IMR-90 (cell line): ENCODE data around the gene TSC22D4. TPM values are rescaled to one million over a fixed set of nuclear protein-coding genes. Genes with fewer than 3 reads are reported as not detected.
A peak's percentile ranks its signal among the peaks of the same experiment; 100 is the strongest.

Source experiments
- ATAC-seq: fragments of 200-7000 bp; cut with Tn5 transposase; 2 replicates; pipeline ENCODE4 v1.9.1; 2020; ENCODE audit warnings: low read depth, mild to moderate bottlenecking, moderate library complexity
- BruUV-seq: library from RNA; stranded (reverse); fragments of 400-500 nt; replicated peaks from 2 replicates; lab custom pipeline; 2021; lab: Mats Ljungman, UMichigan
- CTCF ChIA-PET: fragments of 300-600 bp; formaldehyde crosslinking; extraction: SDS; loops from one replicate; lab custom pipeline; 2021; ENCODE audit warnings: antibody characterized with exemption; lab: Yijun Ruan, JAX
- POLR2A ChIA-PET: fragments of 300-600 bp; sonication (Branson Sonifier 250); formaldehyde crosslinking; loops from one replicate; lab custom pipeline; 2022; ENCODE audit warnings: antibody characterized with exemption; ENCODE audit not compliant: unreplicated experiment; lab: Charles Lee
- DNase-seq: peaks from one replicate; pipeline ENCODE4 v3.0.0; 2013
- H2AFZ ChIP-seq: replicated peaks from 2 replicates; pipeline ENCODE3; 2013; ENCODE audit warnings: low read length, mild to moderate bottlenecking; ENCODE audit not compliant: poor library complexity
- H2AK5ac ChIP-seq: 2 replicates; pipeline ENCODE4 v1.6.1; 2013; ENCODE audit warnings: low read depth, low read length, inconsistent platforms
- H2AK9ac ChIP-seq: replicated peaks from 2 replicates; pipeline ENCODE3; 2013; ENCODE audit warnings: mild to moderate bottlenecking, low read depth, low read length, moderate library complexity; ENCODE audit not compliant: poor library complexity
- H2BK120ac ChIP-seq: 2 replicates; pipeline ENCODE4 v1.6.1; 2013; ENCODE audit warnings: low read depth, low read length, inconsistent platforms
- H2BK15ac ChIP-seq: 3 replicates; pipeline ENCODE4 v1.6.1; 2013; ENCODE audit warnings: low read depth, low read length, inconsistent platforms
- H2BK20ac ChIP-seq: 2 replicates; pipeline ENCODE4 v1.6.1; 2013; ENCODE audit warnings: low read depth, mild to moderate bottlenecking, inconsistent platforms, low read length, moderate library complexity
- H2BK5ac ChIP-seq: 2 replicates; pipeline ENCODE4 v1.6.1; 2013; ENCODE audit warnings: mild to moderate bottlenecking, low read depth, low read length, inconsistent platforms; ENCODE audit not compliant: poor library complexity, severe bottlenecking
- H3K14ac ChIP-seq: replicated peaks from 2 replicates; pipeline ENCODE4 v1.6.1; 2013; ENCODE audit warnings: low read depth, low read length, inconsistent platforms
- H3K18ac ChIP-seq: 2 replicates; pipeline ENCODE4 v1.6.1; 2013; ENCODE audit warnings: low read depth, low read length, control low read depth
- H3K23ac ChIP-seq: 2 replicates; pipeline ENCODE4 v1.6.1; 2013; ENCODE audit warnings: low read depth, low read length, inconsistent platforms
- H3K27ac ChIP-seq: 2 replicates; pipeline ENCODE4 v1.5.1; 2013; ENCODE audit warnings: mild to moderate bottlenecking, control low read depth, low read length; ENCODE audit not compliant: insufficient read depth
- H3K27me3 ChIP-seq: 2 replicates; pipeline ENCODE4 v1.6.1; 2013; ENCODE audit warnings: low read length; ENCODE audit not compliant: control insufficient read depth, insufficient read depth
- H3K36me3 ChIP-seq: 2 replicates; pipeline ENCODE4 v1.6.1; 2013; ENCODE audit warnings: low read length, mixed read lengths; ENCODE audit not compliant: control insufficient read depth, insufficient read depth
- H3K4ac ChIP-seq: 2 replicates; pipeline ENCODE4 v1.6.1; 2013; ENCODE audit warnings: low read depth, low read length, inconsistent platforms
- H3K4me1 ChIP-seq: 2 replicates; pipeline ENCODE4 v1.6.1; 2013; ENCODE audit warnings: low read length, mixed read lengths; ENCODE audit not compliant: control insufficient read depth, insufficient read depth
- H3K4me2 ChIP-seq: 2 replicates; pipeline ENCODE4 v1.6.1; 2013; ENCODE audit warnings: low read depth, mild to moderate bottlenecking, control low read depth, low read length, moderate library complexity
- H3K4me3 ChIP-seq: 2 replicates; pipeline ENCODE4 v1.5.1; 2013; ENCODE audit warnings: low read depth, mild to moderate bottlenecking, control low read depth, low read length, moderate library complexity; ENCODE audit not compliant: insufficient read depth
- H3K56ac ChIP-seq: 2 replicates; pipeline ENCODE4 v1.6.1; 2013; ENCODE audit warnings: low read length, inconsistent platforms; ENCODE audit not compliant: insufficient read depth; ENCODE audit errors: extremely low read depth
- H3K79me1 ChIP-seq, 2 experiments: 2 replicates each; pipeline ENCODE4 v1.6.1; 2013; ENCODE audit warnings: low read length in 2 of 2, inconsistent platforms in 1 of 2, low read depth in 1 of 2
- H3K9ac ChIP-seq: 2 replicates; pipeline ENCODE4 v1.6.1; 2013; ENCODE audit warnings: low read depth, low read length, control low read depth
- H3K9me1 ChIP-seq: 2 replicates; pipeline ENCODE4 v1.6.1; 2013; ENCODE audit warnings: low read length, inconsistent platforms; ENCODE audit not compliant: insufficient read depth
- H3K9me3 ChIP-seq: 2 replicates; pipeline ENCODE4 v1.6.1; 2013; ENCODE audit warnings: low read length; ENCODE audit not compliant: control insufficient read depth, insufficient read depth
- H4K20me1 ChIP-seq: 2 replicates; pipeline ENCODE4 v1.6.1; 2013; ENCODE audit warnings: low read length, inconsistent platforms; ENCODE audit not compliant: insufficient read depth
- H4K5ac ChIP-seq: 2 replicates; pipeline ENCODE4 v1.6.1; 2013; ENCODE audit warnings: mild to moderate bottlenecking, low read depth, low read length, control low read depth
- H4K8ac ChIP-seq, 2 experiments: 2 replicates each; pipeline ENCODE4 v1.6.1; 2013; ENCODE audit warnings: low read depth in 2 of 2, low read length in 2 of 2, control low read depth in 1 of 2, inconsistent platforms in 1 of 2
- H4K91ac ChIP-seq: 2 replicates; pipeline ENCODE4 v1.6.1; 2013; ENCODE audit warnings: low read depth, low read length, inconsistent platforms; ENCODE audit not compliant: insufficient read depth
- CEBPB ChIP-seq: IDR thresholded peaks from 2 replicates; pipeline ENCODE4 v1.6.1; 2012; ENCODE audit warnings: low read depth, low read length, improper control_type of control experiment
- SMC3 ChIP-seq: fragments of 150-350 bp; IDR thresholded peaks from 2 replicates; pipeline ENCODE4 v1.6.1; 2016; ENCODE audit warnings: low read depth, mild to moderate bottlenecking, antibody characterized with exemption, low read length, moderate library complexity
- WGBS, 2 experiments: methylation state at CpG; one replicate each; pipeline versions ENCODE4 v1.1.5 to v1.1.7; 2013; ENCODE audit warnings: missing lambda C conversion rate in 2 of 2; ENCODE audit not compliant: insufficient read length in 1 of 2; ENCODE audit errors: extremely low coverage in 2 of 2; 5-methylcytosine and 5-hydroxymethylcytosine counted together
- dilution Hi-C: fragments of 300-500 bp; cut with HindIII; formaldehyde crosslinking; loops from one replicate; pipeline ENCODE4 v1.14.3; 2018; ENCODE audit warnings: low sequenced_read_pairs; ENCODE audit not compliant: unreplicated experiment
- in situ Hi-C: fragments of 300-500 bp; cut with MboI; formaldehyde crosslinking; loops from 3 replicates; pipeline ENCODE4 v1.14.3; 2019; ENCODE audit warnings: low sequenced_read_pairs, inconsistent platforms, mixed read lengths
- intact Hi-C: fragments of 100-400 bp; cut with micrococcal nuclease; formaldehyde crosslinking; loops from 2 replicates; pipeline ENCODE4 v1.10.0; 2022
- polyA plus RNA-seq, 3 experiments: library from polyadenylated mRNA; depleted of rRNA; stranded (reverse); fragments of >200 nt; gene quantifications; 2 replicates each; pipeline ENCODE4 v1.2.3, GENCODE V29; 2012; ENCODE audit warnings: low replicate concordance in 1 of 3
- total RNA-seq: library from RNA; depleted of rRNA; stranded (reverse); fragments of >200 nt; gene quantifications from 2 replicates; pipeline ENCODE4 v1.2.3, GENCODE V29; 2012

Gene TSC22D4
- total and polyA plus RNA-seq, 2 of the 4 experiments (the other 2 are of a cell fraction), result 9.3 to 29.9 TPM

GRCh38 chr7:100465702-100466311 lies 13.2 kb downstream of the TSC22D4 start (continued):
- peak; percentile 54 for TF ChIP-seq SMC3

GRCh38 chr7:100465299-100465698 lies 13.7 kb downstream of the TSC22D4 start:
- Histone ChIP-seq H3K23ac (no peak overlapping the region), H2AK5ac (peak overlapping the region; percentile 80; the same call in 1 of the 2 replicates), H3K4me1 (peaks cover 12% of the 10 kb centered on the region), H3K14ac (no peak overlapping the region), H2BK20ac (no peak overlapping the region), H3K4me3 (no peak overlapping the region), H2BK120ac (no peak overlapping the region), H3K9me3 (no peaks in the 10 kb centered on the region), H2BK15ac (no peak overlapping the region), H2AFZ (no peak overlapping the region), H3K18ac (no peak overlapping the region), H3K4ac (0 out of 2 replicates have a peak overlapping the region, but pooled peaks have one; percentile 3), H3K27ac (no peak overlapping the region), H3K4me2 (no peak overlapping the region), H4K20me1 (peaks cover 7% of the 10 kb centered on the region), H3K79me1 (peaks cover 2 to 21% of the 10 kb centered on the region in 2 experiments; a peak in 1 of 4 replicates), H4K5ac (no peak overlapping the region), H3K36me3 (peaks cover 23% of the 10 kb centered on the region; the same call in 1 of the 2 replicates), H2BK5ac (no peak overlapping the region), H3K9ac (no peak overlapping the region), H3K27me3 (no peaks in the 10 kb centered on the region), H3K56ac (no peak overlapping the region), H3K9me1 (peaks cover 9% of the 10 kb centered on the region), H2AK9ac (no peak overlapping the region), H4K8ac (peak overlapping the region in 1 of 2 experiments; percentile 57; a peak in 1 of 4 replicates), H4K91ac (no peak overlapping the region)
- no TSS peak for BruUV-seq
- WGBS, 2 experiments, result 93% methylated on average over 2 of the region's 8 CpGs; no CpG with 5 or more reads in 1 of the 2 experiments
- intact Hi-C loops, result loop anchor here (1.0 kb wide), 1 partner anchor 94 kb away; no protein-coding TSS in a partner anchor
- dilution Hi-C loops, result no loop called here
- CTCF ChIA-PET, result interaction anchor here (0.8 to 1.5 kb wide), 7 partner anchors 9 to 99 kb away, joined by 3 to 8 read pairs (median 4); partner anchors contain the start of gene ZCWPW1
- TF ChIP-seq CEBPB, result no peak
- ATAC-seq (no peak), DNase-seq (peak; percentile 30)
- POLR2A ChIA-PET, result no interaction called here
- in situ Hi-C loops, result loop anchor here (10.0 to 25.0 kb wide), 2 partner anchors 230 to 397 kb away; partner anchors contain the start of genes GIGYF1, SLC12A9 and TRIP6
